Measurements from ENCODE around the gene MRPS5.

GRCh38 chr2:95060446-95061118, 61.0 kb downstream of the MRPS5 start:
- TF ChIP-seq, protein P1, sequence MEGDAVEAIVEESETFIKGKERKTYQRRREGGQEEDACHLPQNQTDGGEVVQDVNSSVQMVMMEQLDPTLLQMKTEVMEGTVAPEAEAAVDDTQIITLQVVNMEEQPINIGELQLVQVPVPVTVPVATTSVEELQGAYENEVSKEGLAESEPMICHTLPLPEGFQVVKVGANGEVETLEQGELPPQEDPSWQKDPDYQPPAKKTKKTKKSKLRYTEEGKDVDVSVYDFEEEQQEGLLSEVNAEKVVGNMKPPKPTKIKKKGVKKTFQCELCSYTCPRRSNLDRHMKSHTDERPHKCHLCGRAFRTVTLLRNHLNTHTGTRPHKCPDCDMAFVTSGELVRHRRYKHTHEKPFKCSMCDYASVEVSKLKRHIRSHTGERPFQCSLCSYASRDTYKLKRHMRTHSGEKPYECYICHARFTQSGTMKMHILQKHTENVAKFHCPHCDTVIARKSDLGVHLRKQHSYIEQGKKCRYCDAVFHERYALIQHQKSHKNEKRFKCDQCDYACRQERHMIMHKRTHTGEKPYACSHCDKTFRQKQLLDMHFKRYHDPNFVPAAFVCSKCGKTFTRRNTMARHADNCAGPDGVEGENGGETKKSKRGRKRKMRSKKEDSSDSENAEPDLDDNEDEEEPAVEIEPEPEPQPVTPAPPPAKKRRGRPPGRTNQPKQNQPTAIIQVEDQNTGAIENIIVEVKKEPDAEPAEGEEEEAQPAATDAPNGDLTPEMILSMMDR (IDR thresholded peaks at IDR 0.05) = no peak
- TF ChIP-seq EP300 (IDR thresholded peaks at IDR 0.05) = no peak
- no peak for TF ChIP-seq POLR2A (IDR thresholded peaks at IDR 0.05)
- TF ChIP-seq POLR2AphosphoS5 (IDR thresholded peaks at IDR 0.05) = no peak
